ENCODE measurements around the gene SIAH1. TPM values are rescaled to one million over a fixed set of nuclear protein-coding genes. Genes with fewer than 3 reads are reported as not detected.

Gene SIAH1
- total RNA-seq, 1 experiment from 2014 or later = 22.7 TPM

DNA sequence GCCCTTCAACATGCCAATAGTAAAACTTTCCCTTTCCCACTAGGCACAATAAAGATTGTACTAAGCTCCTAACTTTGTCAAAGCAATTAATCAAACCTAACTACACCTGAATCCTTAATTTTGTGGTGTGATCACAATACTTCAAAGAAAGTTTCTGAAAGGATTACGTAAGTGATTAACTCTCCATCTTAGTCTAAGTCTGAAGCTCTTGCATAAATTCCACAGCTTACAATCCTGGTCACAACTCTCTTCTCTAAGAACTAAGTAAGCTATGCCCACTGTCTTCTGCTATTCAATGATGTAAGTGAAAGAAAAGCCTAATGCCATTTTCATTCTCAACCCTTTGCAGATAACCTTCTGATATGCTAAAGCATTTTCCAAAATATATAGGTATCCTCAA, 15.4 kb downstream of the SIAH1 start:
- Histone ChIP-seq H4K20me1 (ENCODE audit: insufficient read depth) (peaks cover 4% of the 10 kb centered on the region; the same call in 1 of the 2 replicates), H3K4me1 (ENCODE audit: control insufficient read depth in 1 of 2, insufficient read depth in 2 of 2, low read length in 2 of 2) (peaks cover 33 to 37% of the 10 kb centered on the region in 2 experiments), H3K36me3 (ENCODE audit: control insufficient read depth in 1 of 2, insufficient read depth in 2 of 2, low read length in 2 of 2) (no peaks in the 10 kb centered on the region), H3K4me3 (replicated peaks in 1 of 2; ENCODE audit: low read depth in 1 of 2, low read length in 2 of 2) (no peak overlapping the region), H3K27me3 (ENCODE audit: insufficient read depth, low read length) (no peaks in the 10 kb centered on the region), H3K4me2 (ENCODE audit: low read length) (no peak overlapping the region), H3K27ac (ENCODE audit: low read depth, low read length) (no peak overlapping the region), H3K9ac (ENCODE audit: low read length) (no peak overlapping the region), H3K9me2 (ENCODE audit: insufficient read depth) (no peaks in the 10 kb centered on the region), H2AFZ (ENCODE audit: low read depth, low read length, poor library complexity, severe bottlenecking) (no peak overlapping the region), H3K9me3 (ENCODE audit: control insufficient read depth in 1 of 2, insufficient read depth in 1 of 2, low read depth in 1 of 2, low read length in 2 of 2) (no peaks in the 10 kb centered on the region), H3K79me2 (ENCODE audit: insufficient read depth, low read length) (peaks cover 97% of the 10 kb centered on the region)
- CTCF ChIA-PET = no interaction called here
- DNase-seq (ENCODE audit: low read depth, low spot score) = no peak
- ATAC-seq = no peak
- intact Hi-C loops (cut with micrococcal nuclease) = no loop called here
- RAD21 ChIA-PET (ENCODE audit: low non-redundant PET in 1 of 2, low total read pairs in 2 of 2, uncharacterized antibody in 2 of 2, unreplicated experiment in 2 of 2) = no interaction called here
- no TSS peak for BruUV-seq (replicated peaks)
- POLR2A ChIA-PET = no interaction called here
- no peak for TF ChIP-seq YY1 (IDR thresholded peaks at IDR 0.05; ENCODE audit: extremely low read depth, insufficient replicate concordance, low read depth, low read length)
- no peak for TF ChIP-seq ZNF274 (IDR thresholded peaks at IDR 0.05; ENCODE audit: low read depth, low read length)
- TF ChIP-seq RAD21 (IDR thresholded peaks at IDR 0.05; ENCODE audit: low read depth) = no peak
- TF ChIP-seq, protein P1, sequence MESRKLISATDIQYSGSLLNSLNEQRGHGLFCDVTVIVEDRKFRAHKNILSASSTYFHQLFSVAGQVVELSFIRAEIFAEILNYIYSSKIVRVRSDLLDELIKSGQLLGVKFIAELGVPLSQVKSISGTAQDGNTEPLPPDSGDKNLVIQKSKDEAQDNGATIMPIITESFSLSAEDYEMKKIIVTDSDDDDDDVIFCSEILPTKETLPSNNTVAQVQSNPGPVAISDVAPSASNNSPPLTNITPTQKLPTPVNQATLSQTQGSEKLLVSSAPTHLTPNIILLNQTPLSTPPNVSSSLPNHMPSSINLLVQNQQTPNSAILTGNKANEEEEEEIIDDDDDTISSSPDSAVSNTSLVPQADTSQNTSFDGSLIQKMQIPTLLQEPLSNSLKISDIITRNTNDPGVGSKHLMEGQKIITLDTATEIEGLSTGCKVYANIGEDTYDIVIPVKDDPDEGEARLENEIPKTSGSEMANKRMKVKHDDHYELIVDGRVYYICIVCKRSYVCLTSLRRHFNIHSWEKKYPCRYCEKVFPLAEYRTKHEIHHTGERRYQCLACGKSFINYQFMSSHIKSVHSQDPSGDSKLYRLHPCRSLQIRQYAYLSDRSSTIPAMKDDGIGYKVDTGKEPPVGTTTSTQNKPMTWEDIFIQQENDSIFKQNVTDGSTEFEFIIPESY (IDR thresholded peaks at IDR 0.05; ENCODE audit: extremely low read depth, insufficient replicate concordance, low read length) = no peak
- TF ChIP-seq EZH2 (IDR thresholded peaks at IDR 0.05) = no peak
- TF ChIP-seq POLR2AphosphoS5 (IDR thresholded peaks at IDR 0.05; ENCODE audit: low read depth, low read length) = no peak
- TF ChIP-seq EZH2phosphoT487 (IDR thresholded peaks at IDR 0.05; ENCODE audit: borderline replicate concordance) = no peak
